K562 (cell line): Measurements from ENCODE around the gene ATF4. TPM values are rescaled to one million over a fixed set of nuclear protein-coding genes. Genes with fewer than 3 reads are reported as not detected.

Experiments used
- BRCA1 ChIP-seq, 2 experiments: fragments of 450-650 bp in 1 of 2; sonication (generic) in 1 of 2; formaldehyde crosslinking in 1 of 2; IDR thresholded peaks; 2 replicates each; pipeline versions ENCODE4 v1.5.0 to v1.6.1; 2017 to 2020; ENCODE audit warnings: mild to moderate bottlenecking in 1 of 2, missing genetic modification reagents in 1 of 2
- CTBP1 ChIP-seq: fragments of 450-650 bp; IDR thresholded peaks from 2 replicates; pipeline ENCODE4 v1.6.1; 2016; ENCODE audit warnings: borderline replicate concordance
- DDX20 ChIP-seq: fragments of 450-650 bp; IDR thresholded peaks from 2 replicates; pipeline ENCODE4 v1.6.1; 2016; ENCODE audit warnings: missing genetic modification characterization, low read depth, mild to moderate bottlenecking, missing compliant biosample characterization, moderate library complexity
- E2F5 ChIP-seq: sonication (generic); formaldehyde crosslinking; IDR thresholded peaks from 2 replicates; pipeline ENCODE4 v1.8.0; 2022; ENCODE audit warnings: mild to moderate bottlenecking, missing genetic modification reagents
- ETV6 ChIP-seq, 3 experiments: fragments of 150-350 bp in 1 of 3; sonication (generic) in 1 of 3; formaldehyde crosslinking in 1 of 3; IDR thresholded peaks; 2 replicates each; pipeline versions ENCODE4 v1.6.1 to v1.8.0; 2014 to 2022; ENCODE audit warnings: borderline replicate concordance in 2 of 3, low read depth in 2 of 3, antibody characterized with exemption in 1 of 3, low read length in 1 of 3, mild to moderate bottlenecking in 1 of 3, missing genetic modification reagents in 1 of 3
- FIP1L1 ChIP-seq: fragments of 200-400 bp; formaldehyde crosslinking; IDR thresholded peaks from 2 replicates; pipeline ENCODE4 v1.6.1; 2018; ENCODE audit warnings: mild to moderate bottlenecking, low read depth, low read length; ENCODE audit not compliant: poor library complexity, severe bottlenecking
- FUS ChIP-seq: fragments of 200-400 bp; formaldehyde crosslinking; optimal IDR thresholded peaks from 2 replicates; pipeline ENCODE3; 2017; ENCODE audit warnings: low read depth, low read length
- GTF2E2 ChIP-seq: fragments of 200-800 bp; sonication (Bioruptor generic); IDR thresholded peaks from 2 replicates; pipeline ENCODE4 v1.6.1; 2016; ENCODE audit warnings: missing genetic modification characterization, missing compliant biosample characterization
- HLTF ChIP-seq: fragments of 450-650 bp; IDR thresholded peaks from 2 replicates; pipeline ENCODE4 v1.6.1; 2016
- LEF1 ChIP-seq: fragments of 450-650 bp; IDR thresholded peaks from 2 replicates; pipeline ENCODE4 v1.6.1; 2016; ENCODE audit warnings: mild to moderate bottlenecking
- MYC ChIP-seq, 2 experiments: fragments of 250-450 bp in 1 of 2; sonication (Bioruptor Pico) in 1 of 2; IDR thresholded peaks; 2 replicates each; pipeline versions ENCODE4 v1.5.1 to v1.6.1; 2012 to 2021; ENCODE audit warnings: low read depth in 2 of 2, borderline replicate concordance in 1 of 2, improper control_type of control experiment in 1 of 2, low read length in 1 of 2, mild to moderate bottlenecking in 1 of 2, moderate library complexity in 1 of 2
- NFATC3 ChIP-seq: fragments of 450-650 bp; IDR thresholded peaks from 2 replicates; pipeline ENCODE4 v1.6.1; 2017; ENCODE audit warnings: mild to moderate bottlenecking
- NFIC ChIP-seq: fragments of 450-650 bp; IDR thresholded peaks from 2 replicates; pipeline ENCODE4 v1.6.1; 2017; ENCODE audit warnings: mild to moderate bottlenecking, inconsistent platforms
- NR2C1 ChIP-seq, 2 experiments: fragments of 450-650 bp; IDR thresholded peaks; 2 replicates each; pipeline ENCODE4 v1.6.1; 2017; ENCODE audit warnings: mild to moderate bottlenecking in 2 of 2, antibody characterized with exemption in 1 of 2, inconsistent platforms in 1 of 2, missing compliant biosample characterization in 1 of 2, missing genetic modification characterization in 1 of 2
- OTX1 ChIP-seq: fragments of 450-650 bp; formaldehyde crosslinking; IDR thresholded peaks from 2 replicates; pipeline ENCODE4 v1.4.0; 2022; ENCODE audit warnings: mild to moderate bottlenecking
- PKNOX1 ChIP-seq: fragments of 450-650 bp; IDR thresholded peaks from 2 replicates; pipeline ENCODE4 v1.6.1; 2016
- RBFOX2 ChIP-seq: fragments of 200-400 bp; formaldehyde crosslinking; IDR thresholded peaks from 2 replicates; pipeline ENCODE4 v1.6.1; 2017; ENCODE audit warnings: low read depth, mild to moderate bottlenecking, low read length, moderate library complexity
- RFX7 ChIP-seq: fragments of 250-450 bp; sonication (Bioruptor Pico); IDR thresholded peaks from 2 replicates; pipeline ENCODE4 v1.5.1; 2021; ENCODE audit warnings: mild to moderate bottlenecking
- SAFB2 ChIP-seq: fragments of 200-400 bp; formaldehyde crosslinking; IDR thresholded peaks from 2 replicates; pipeline ENCODE4 v1.6.1; 2018; ENCODE audit warnings: borderline replicate concordance, low read length, low read depth, moderate library complexity; ENCODE audit not compliant: severe bottlenecking
- TAF1 ChIP-seq: IDR thresholded peaks from 2 replicates; pipeline ENCODE4 v1.6.1; 2011; ENCODE audit warnings: mild to moderate bottlenecking, low read length, moderate library complexity; ENCODE audit not compliant: insufficient read depth, control insufficient read depth, severe bottlenecking; ENCODE audit errors: extremely low read depth
- ZNF165 ChIP-seq: fragments of 250-450 bp; sonication (Bioruptor Pico); IDR thresholded peaks from 2 replicates; pipeline ENCODE4 v1.4.0; 2020; ENCODE audit warnings: borderline replicate concordance
- polyA plus RNA-seq, 8 experiments: library from polyadenylated mRNA; depleted of rRNA in 4 of 8; stranded (reverse) in 5 of 8; unstranded in 3 of 8; fragments of >200 nt; fragmentation: Nextera tagmentation in 2 of 8; fragmentation: Illumina TruSeq in 1 of 8; extraction: Ambion mirVana in 2 of 8; extraction: Trizol in 1 of 8; gene quantifications; 2 replicates each; pipeline versions ENCODE4 v1.2.1 to v1.2.3, GENCODE V29; 2011 to 2014; ENCODE audit warnings: inconsistent platforms in 1 of 8, missing spikeins in 1 of 8
- total RNA-seq, 7 experiments: library from RNA; depleted of rRNA in 6 of 7; stranded (reverse); fragments of >200 nt in 6 of 7; fragmentation: Illumina TruSeq in 2 of 7; extraction: Trizol in 2 of 7; gene quantifications; 2 replicates each; pipeline versions ENCODE4 v1.2.1 to v1.2.3, GENCODE V29; 2011 to 2021; ENCODE audit warnings: low replicate concordance in 1 of 7
- TF ChIP-seq, protein P1 (sequence below): sonication (generic); formaldehyde crosslinking; IDR thresholded peaks from 2 replicates; pipeline ENCODE4 v1.8.0; 2022; ENCODE audit warnings: missing genetic modification reagents, mild to moderate bottlenecking, moderate library complexity, borderline replicate concordance
- TF ChIP-seq, protein P2 (sequence below), 2 experiments: fragments of 450-650 bp in 1 of 2; sonication (generic) in 1 of 2; formaldehyde crosslinking in 1 of 2; IDR thresholded peaks in 1 of 2; conservative IDR thresholded peaks in 1 of 2; 2 replicates each; pipeline versions ENCODE4 v1.6.1 to v1.8.1; 2016 to 2023; ENCODE audit warnings: mild to moderate bottlenecking in 2 of 2, moderate library complexity in 2 of 2, inconsistent platforms in 1 of 2, missing genetic modification reagents in 1 of 2

Gene ATF4
- total and polyA plus RNA-seq, 9 of the 15 experiments (the other 6 are each of a cell fraction or from before 2014, with no cell fraction given), result 93.1 to 723 (median 355) TPM

DNA sequence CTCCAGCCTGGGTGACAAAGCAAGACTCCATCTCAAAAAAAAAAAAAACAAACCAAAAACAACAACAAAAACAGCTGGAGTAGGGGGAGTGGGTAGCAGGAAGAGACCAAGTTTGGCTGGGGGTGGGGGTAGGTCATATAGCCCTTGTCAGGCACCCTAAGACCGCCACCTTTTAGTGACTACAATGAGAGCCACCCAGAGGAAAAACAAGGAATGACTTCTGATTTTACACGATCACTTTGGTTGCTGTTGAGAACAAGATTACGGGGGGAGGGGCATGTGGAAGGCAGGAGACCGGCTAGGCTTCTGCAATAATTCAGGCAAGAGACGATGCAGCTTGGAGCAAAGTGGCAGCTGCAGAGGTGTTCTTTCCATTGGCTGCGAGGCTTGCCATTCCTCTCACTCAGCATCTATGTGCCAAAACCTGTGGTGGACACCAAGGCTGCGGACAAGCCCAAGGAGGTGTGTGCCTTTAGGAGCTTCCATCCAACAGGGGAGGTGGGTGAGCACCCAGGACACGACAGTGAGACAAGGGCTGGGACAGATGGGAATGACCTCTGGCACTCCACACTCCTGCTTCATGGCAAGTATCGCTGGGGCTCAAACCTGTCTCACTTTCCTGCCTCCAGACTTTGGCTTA, 10.4 kb downstream of the ATF4 start (continued):
- 0 out of 2 replicates have a peak, but pooled peaks have one; percentile 9 for TF ChIP-seq PKNOX1
- TF ChIP-seq, protein P1, sequence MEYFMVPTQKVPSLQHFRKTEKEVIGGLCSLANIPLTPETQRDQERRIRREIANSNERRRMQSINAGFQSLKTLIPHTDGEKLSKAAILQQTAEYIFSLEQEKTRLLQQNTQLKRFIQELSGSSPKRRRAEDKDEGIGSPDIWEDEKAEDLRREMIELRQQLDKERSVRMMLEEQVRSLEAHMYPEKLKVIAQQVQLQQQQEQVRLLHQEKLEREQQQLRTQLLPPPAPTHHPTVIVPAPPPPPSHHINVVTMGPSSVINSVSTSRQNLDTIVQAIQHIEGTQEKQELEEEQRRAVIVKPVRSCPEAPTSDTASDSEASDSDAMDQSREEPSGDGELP (CRISPR knock-in tag), result 0 out of 2 replicates have a peak, but pooled peaks have one; percentile 24
- TF ChIP-seq SAFB2, result no peak
- TF ChIP-seq, protein P2, sequence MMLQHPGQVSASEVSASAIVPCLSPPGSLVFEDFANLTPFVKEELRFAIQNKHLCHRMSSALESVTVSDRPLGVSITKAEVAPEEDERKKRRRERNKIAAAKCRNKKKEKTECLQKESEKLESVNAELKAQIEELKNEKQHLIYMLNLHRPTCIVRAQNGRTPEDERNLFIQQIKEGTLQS (IDR thresholded peaks at IDR 0.05), result no peak
- TF ChIP-seq, protein P2 (CRISPR knock-in tag; conservative IDR thresholded peaks at IDR 0.05), result no peak
- no peak for TF ChIP-seq NFATC3
- TF ChIP-seq LEF1, result no peak
- peak; percentile 15 for TF ChIP-seq TAF1
- TF ChIP-seq RBFOX2, result 0 out of 2 replicates have a peak, but pooled peaks have one; percentile 29
- TF ChIP-seq E2F5, result no peak
- no peak for TF ChIP-seq GTF2E2 (tag)
- no peak for TF ChIP-seq NR2C1 (IDR thresholded peaks at IDR 0.05)
- no peak for TF ChIP-seq NR2C1 (tag; IDR thresholded peaks at IDR 0.05)
- TF ChIP-seq DDX20, result no peak
- no peak for TF ChIP-seq ZNF165
- TF ChIP-seq NFIC, result no peak
- TF ChIP-seq OTX1 (CRISPR knock-in tag), result no peak
- no peak for TF ChIP-seq BRCA1 (IDR thresholded peaks at IDR 0.05)
- no peak for TF ChIP-seq BRCA1 (CRISPR knock-in tag; IDR thresholded peaks at IDR 0.05)
- no peak for TF ChIP-seq MYC (IDR thresholded peaks at IDR 0.05; ENCODE audit: low read depth, low read length)
- no peak for TF ChIP-seq MYC (CRISPR knock-in tag; IDR thresholded peaks at IDR 0.05; ENCODE audit: borderline replicate concordance, low read depth)
- TF ChIP-seq FIP1L1, result no peak
- TF ChIP-seq ETV6 (IDR thresholded peaks at IDR 0.05; ENCODE audit: borderline replicate concordance in 1 of 2, low read depth in 2 of 2, low read length in 1 of 2), result no peak
- no peak for TF ChIP-seq ETV6 (CRISPR knock-in tag; IDR thresholded peaks at IDR 0.05; ENCODE audit: borderline replicate concordance)
- no peak for TF ChIP-seq FUS
- no peak for TF ChIP-seq CTBP1
- no peak for TF ChIP-seq RFX7 (CRISPR knock-in tag)
- TF ChIP-seq HLTF, result no peak
